B cell (primary cell): ENCODE results near the gene FRMPD4. TPM values are rescaled to one million over a fixed set of nuclear protein-coding genes. Genes with fewer than 3 reads are reported as not detected.

Experiments
- ATAC-seq: fragments of 200-7000 bp; cut with Tn5 transposase; one replicate; pipeline ENCODE4 v1.10.0; 2021; ENCODE audit warnings: low read depth, mild to moderate bottlenecking, moderate number of reproducible peaks, moderate library complexity
- CTCF ChIA-PET: fragments of 350-600 bp; sonication (Branson Sonifier 250); formaldehyde crosslinking; loops from one replicate; lab custom pipeline; 2021; ENCODE audit warnings: antibody characterized with exemption, inconsistent platforms; lab: Charles Lee
- POLR2A ChIA-PET: fragments of 350-600 bp; sonication (Branson Sonifier 250); formaldehyde crosslinking; loops from one replicate; lab custom pipeline; 2021; ENCODE audit warnings: antibody characterized with exemption; lab: Charles Lee
- DNase-seq: peaks from one replicate; pipeline ENCODE4 v3.0.0; 2013
- H2AFZ ChIP-seq: 2 replicates; pipeline ENCODE4 v1.6.1; 2012; ENCODE audit warnings: mild to moderate bottlenecking, low read depth, low read length; ENCODE audit not compliant: insufficient read depth, poor library complexity, severe bottlenecking
- H3K27ac ChIP-seq, 2 donors: 1 replicate in 1 of 2; 2 replicates in 1 of 2; pipeline ENCODE4 v1.5.1; 2012 to 2013; ENCODE audit warnings: low read length in 2 of 2, mild to moderate bottlenecking in 2 of 2, moderate library complexity in 1 of 2
- H3K27me3 ChIP-seq, 4 experiments: fragments of 200-600 bp in 1 of 4; sonication (generic) in 1 of 4; replicated peaks in 1 of 4; 1 replicate in 2 of 4; 2 replicates in 2 of 4; pipeline versions ENCODE4 v1.6.1 to v1.7.0; 2013 to 2016; ENCODE audit warnings: low read length in 3 of 4, mild to moderate bottlenecking in 2 of 4, mixed read lengths in 1 of 4, moderate library complexity in 1 of 4; ENCODE audit not compliant: insufficient read depth in 4 of 4, control insufficient read depth in 3 of 4; ENCODE audit errors: control extremely low read depth in 1 of 4
- H3K36me3 ChIP-seq, 2 experiments: replicated peaks in 1 of 2; 1 replicate in 1 of 2; 2 replicates in 1 of 2; pipeline versions ENCODE4 v1.6.1 to v1.7.1; 2013; ENCODE audit warnings: low read length in 1 of 2; ENCODE audit not compliant: insufficient read depth in 2 of 2, control insufficient read depth in 1 of 2; ENCODE audit errors: control extremely low read depth in 1 of 2, extremely low read depth in 1 of 2
- H3K4me1 ChIP-seq, 2 donors: fragments of 200-600 bp in 1 of 2; sonication (generic) in 1 of 2; 1 replicate in 1 of 2; 2 replicates in 1 of 2; pipeline versions ENCODE4 v1.5.1 to v1.6.1; 2013 to 2017; ENCODE audit warnings: low read length in 2 of 2; ENCODE audit not compliant: control insufficient read depth in 2 of 2, insufficient read depth in 2 of 2
- H3K4me2 ChIP-seq: replicated peaks from 2 replicates; pipeline ENCODE3; 2012; ENCODE audit warnings: mild to moderate bottlenecking, low read depth, low read length; ENCODE audit not compliant: poor library complexity, severe bottlenecking
- H3K4me3 ChIP-seq, 5 experiments: fragments of 200-600 bp in 1 of 5; sonication (generic) in 1 of 5; 1 replicate in 3 of 5; 2 replicates in 2 of 5; pipeline versions ENCODE4 v1.5.1 to v1.7.0; 2011 to 2016; ENCODE audit warnings: low read length in 4 of 5, mild to moderate bottlenecking in 4 of 5, low read depth in 2 of 5, control low read depth in 1 of 5, moderate library complexity in 1 of 5; ENCODE audit not compliant: insufficient read depth in 1 of 5; ENCODE audit errors: control extremely low read depth in 1 of 5, extremely low read depth in 1 of 5
- H3K79me2 ChIP-seq: fragments of 200-600 bp; sonication (generic); one replicate; pipeline ENCODE4 v1.6.0; 2016; ENCODE audit warnings: low read length; ENCODE audit not compliant: control insufficient read depth, insufficient read depth
- H3K9ac ChIP-seq: fragments of 200-600 bp; sonication (generic); 2 replicates; pipeline ENCODE4 v1.6.1; 2017; ENCODE audit warnings: mild to moderate bottlenecking, low read length, moderate library complexity
- H3K9me3 ChIP-seq, 3 donors: one replicate each; pipeline versions ENCODE4 v1.6.1 to v1.7.1; 2013; ENCODE audit warnings: low read length in 2 of 3; ENCODE audit not compliant: control insufficient read depth in 2 of 3, insufficient read depth in 1 of 3; ENCODE audit errors: control extremely low read depth in 1 of 3
- H4K20me1 ChIP-seq: 2 replicates; pipeline ENCODE4 v1.6.0; 2012; ENCODE audit warnings: mild to moderate bottlenecking, low read length; ENCODE audit not compliant: insufficient read depth, control insufficient read depth, poor library complexity, severe bottlenecking
- H3K27ac Mint-ChIP-seq: one replicate; pipeline ENCODE4 v1.8.0; 2021; ENCODE audit warnings: mixed read lengths
- H3K27me3 Mint-ChIP-seq: one replicate; pipeline ENCODE4 v1.8.0; 2021; ENCODE audit warnings: mixed read lengths
- H3K4me1 Mint-ChIP-seq: one replicate; pipeline ENCODE4 v1.8.0; 2021; ENCODE audit warnings: mixed read lengths
- H3K4me3 Mint-ChIP-seq: one replicate; pipeline ENCODE4 v1.8.0; 2021; ENCODE audit warnings: mixed read lengths
- H3K9me3 Mint-ChIP-seq: one replicate; pipeline ENCODE4 v1.8.0; 2022; ENCODE audit warnings: mixed read lengths; ENCODE audit not compliant: insufficient read depth
- CTCF ChIP-seq: fragments of 200-600 bp; IDR thresholded peaks from one replicate; pipeline ENCODE4 v1.8.0; 2022; ENCODE audit warnings: antibody characterized with exemption, mild to moderate bottlenecking
- EZH2 ChIP-seq: IDR thresholded peaks from 2 replicates; pipeline ENCODE4 v1.6.1; 2012; ENCODE audit warnings: borderline replicate concordance, low read depth, mild to moderate bottlenecking, moderate library complexity, low read length; ENCODE audit not compliant: insufficient read depth, poor library complexity, severe bottlenecking
- WGBS: methylation state at CpG from one replicate; pipeline ENCODE4 v1.1.5; 2013; ENCODE audit warnings: missing lambda C conversion rate; ENCODE audit not compliant: insufficient coverage; 5-methylcytosine and 5-hydroxymethylcytosine counted together
- intact Hi-C: fragments of 100-400 bp; cut with micrococcal nuclease; formaldehyde crosslinking; loops from one replicate; pipeline ENCODE4 v1.10.0; 2022
- polyA plus RNA-seq: library from polyadenylated mRNA; depleted of rRNA; stranded (reverse); fragments of >200 nt; gene quantifications from 2 replicates; pipeline ENCODE4 v1.2.3, GENCODE V29; 2012
- total RNA-seq, 2 donors: library from RNA; stranded (reverse); fragments of 120-200 nt in 1 of 2; gene quantifications; 1 replicate in 1 of 2; 2 replicates in 1 of 2; pipeline versions ENCODE4 v1.2.3 to v1.2.4, GENCODE V29; 2013 to 2022

The FRMPD4 gene
- total and polyA plus RNA-seq, 2 donors (not counting 1 experiment from before 2014, with no cell fraction given) = not detected

- Histone ChIP-seq H3K27me3 (peaks cover 0 to 2% (median under 1%) of the 10 kb centered on the region in 4 experiments), H3K9me3 (no peaks in the 10 kb centered on the region), H2AFZ (no peak overlapping the region), H3K27ac (no peak overlapping the region), H3K79me2 (no peaks in the 10 kb centered on the region), H3K4me1 (no peaks in the 10 kb centered on the region), H3K4me3 (no peak overlapping the region), H3K4me2 (no peak overlapping the region), H4K20me1 (no peaks in the 10 kb centered on the region), H3K9ac (no peak overlapping the region), H3K36me3 (no peaks in the 10 kb centered on the region)
- H3K27me3 Mint-ChIP-seq = peaks cover 8% of the 10 kb centered on the region
- ChIA-PET POLR2A (no interaction called here), CTCF (no interaction called here)
- TF ChIP-seq CTCF (no peak), EZH2 (no peak)
- no peak for DNase-seq
- no peak overlapping the region for H3K4me3 Mint-ChIP-seq
- no peak overlapping the region for H3K27ac Mint-ChIP-seq
- H3K4me1 Mint-ChIP-seq = no peaks in the 10 kb centered on the region
- H3K9me3 Mint-ChIP-seq = no peaks in the 10 kb centered on the region
- no peak for ATAC-seq
- intact Hi-C loops = no loop called here
These were observed 548.1 kb downstream of the FRMPD4 start for GRCh38 chrX:12686331-12686730.

- no peak overlapping the region for H3K27ac ChIP-seq
- H3K27me3 Mint-ChIP-seq = peaks cover 18% of the 10 kb centered on the region
- intact Hi-C loops = no loop called here
- no peak for ATAC-seq
- no peak overlapping the region for H3K4me3 ChIP-seq
- no peak overlapping the region for H2AFZ ChIP-seq
- TF ChIP-seq EZH2 (no peak), CTCF (no peak)
- H3K27me3 ChIP-seq = peaks cover 0 to 3% (median 2%) of the 10 kb centered on the region in 4 experiments
- no peak overlapping the region for H3K27ac Mint-ChIP-seq
- no peak overlapping the region for H3K4me2 ChIP-seq
- DNase-seq = no peak
- WGBS = no CpG with 5 or more reads among the region's 3 CpGs
- H3K4me1 Mint-ChIP-seq = no peaks in the 10 kb centered on the region
- H3K4me3 Mint-ChIP-seq = no peak overlapping the region
- H3K79me2 ChIP-seq = no peaks in the 10 kb centered on the region
- H3K36me3 ChIP-seq = no peaks in the 10 kb centered on the region
- POLR2A ChIA-PET = no interaction called here
- no peak overlapping the region for H3K9ac ChIP-seq
- H3K9me3 ChIP-seq = no peaks in the 10 kb centered on the region
- H3K9me3 Mint-ChIP-seq = no peaks in the 10 kb centered on the region
- CTCF ChIA-PET = interaction anchor here (0.6 kb wide), 1 partner anchor 81 kb away, joined by 3 read pairs; no protein-coding TSS in a partner anchor
- H3K4me1 ChIP-seq = no peaks in the 10 kb centered on the region
- no peaks in the 10 kb centered on the region for H4K20me1 ChIP-seq
These were observed 552.4 kb downstream of the FRMPD4 start for GRCh38 chrX:12690646-12691045.
